A549 (cell line): ENCODE results near the gene KRTAP4-11. TPM values are rescaled to one million over a fixed set of nuclear protein-coding genes. Genes with fewer than 3 reads are reported as not detected.

Experiments used
- ATAC-seq, 2 experiments: fragments of 200-7000 bp in 1 of 2; fragments of >200 bp in 1 of 2; cut with Nextera tagmentation in 1 of 2; cut with Tn5 transposase in 1 of 2; 3 replicates each; pipeline versions ENCODE4 v1.8.0 to v1.9.1; 2018 to 2020; ENCODE audit warnings: mild to moderate bottlenecking in 1 of 2, moderate library complexity in 1 of 2
- CTCF ChIA-PET: fragments of 300-600 bp; sonication (Branson Sonifier 250); formaldehyde crosslinking; extraction: SDS; loops from one replicate; lab custom pipeline; 2021; ENCODE audit warnings: antibody characterized with exemption, inconsistent platforms; lab: Yijun Ruan, JAX
- POLR2A ChIA-PET: fragments of 350-600 bp; formaldehyde crosslinking; extraction: SDS; loops from one replicate; lab custom pipeline; 2021; ENCODE audit warnings: antibody characterized with exemption, inconsistent platforms; lab: Yijun Ruan, JAX
- DNase-seq, 2 experiments: peaks; one replicate each; pipeline versions ENCODE4 v3.0.0 to v3.0.0-alpha.2; 2011 to 2016; ENCODE audit warnings: low read depth in 1 of 2, low spot score in 1 of 2
- FAIRE-seq: peaks from 2 replicates; lab custom pipeline; 2011; peaks lifted over from hg19 to GRCh38; lab: Jason Lieb, UNC
- H3K27ac ChIP-seq, 2 experiments: fragments of >200 bp; sonication (Bioruptor Twin); formaldehyde crosslinking; 3 replicates each; pipeline ENCODE4 v1.5.1; 2016 to 2017
- H3K4me1 ChIP-seq: fragments of >200 bp; sonication (Bioruptor Twin); formaldehyde crosslinking; 3 replicates; pipeline ENCODE4 v1.6.1; 2016
- H3K4me2 ChIP-seq: fragments of >200 bp; sonication (Bioruptor Twin); formaldehyde crosslinking; 3 replicates; pipeline ENCODE4 v1.6.1; 2016
- H3K4me3 ChIP-seq: fragments of >200 bp; sonication (Bioruptor Twin); formaldehyde crosslinking; 3 replicates; pipeline ENCODE4 v1.5.1; 2016
- H3K9me3 ChIP-seq: fragments of >200 bp; sonication (Bioruptor Twin); formaldehyde crosslinking; 3 replicates; pipeline ENCODE4 v1.6.1; 2016
- ATOH8 ChIP-seq: fragments of 250-450 bp; sonication (Bioruptor Pico); IDR thresholded peaks from 2 replicates; pipeline ENCODE4 v1.5.0; 2020; ENCODE audit warnings: low read depth, mild to moderate bottlenecking, moderate library complexity
- BCL3 ChIP-seq: fragments of >200 bp; sonication (Bioruptor Twin); formaldehyde crosslinking; IDR thresholded peaks from 3 replicates; pipeline ENCODE4 v1.6.1; 2016
- CBX2 ChIP-seq: fragments of 200-600 bp; sonication (generic); IDR thresholded peaks from 2 replicates; pipeline ENCODE4 v1.6.1; 2016; ENCODE audit warnings: low read depth, mild to moderate bottlenecking, borderline replicate concordance
- CBX8 ChIP-seq: fragments of 200-600 bp; sonication (generic); IDR thresholded peaks from 2 replicates; pipeline ENCODE4 v1.6.1; 2016
- CHD2 ChIP-seq: fragments of 150-350 bp; IDR thresholded peaks from 2 replicates; pipeline ENCODE4 v1.6.1; 2014; ENCODE audit warnings: low read length; ENCODE audit not compliant: partially characterized antibody
- CHD4 ChIP-seq: fragments of 200-600 bp; sonication (generic); IDR thresholded peaks from 2 replicates; pipeline ENCODE4 v1.6.1; 2016; ENCODE audit warnings: antibody characterized with exemption, mild to moderate bottlenecking, borderline replicate concordance
- EP300 ChIP-seq, 2 experiments: fragments of >200 bp; sonication (Bioruptor Twin); formaldehyde crosslinking; IDR thresholded peaks; 2 replicates in 1 of 2; 3 replicates in 1 of 2; pipeline ENCODE4 v1.6.1; 2016 to 2017
- GATA3 ChIP-seq: IDR thresholded peaks from 2 replicates; pipeline ENCODE4 v1.6.1; 2012; ENCODE audit warnings: borderline replicate concordance
- HEYL ChIP-seq: fragments of 250-450 bp; sonication (Bioruptor Pico); IDR thresholded peaks from 2 replicates; pipeline ENCODE4 v1.8.0; 2021; ENCODE audit warnings: mild to moderate bottlenecking, moderate library complexity
- HMGXB4 ChIP-seq: fragments of 250-450 bp; sonication (Bioruptor Pico); IDR thresholded peaks from 2 replicates; pipeline ENCODE4 v1.5.0; 2021; ENCODE audit warnings: mild to moderate bottlenecking, moderate library complexity, borderline replicate concordance
- HOXA7 ChIP-seq: fragments of 250-450 bp; sonication (Bioruptor Pico); IDR thresholded peaks from 2 replicates; pipeline ENCODE4 v1.5.0; 2020; ENCODE audit warnings: mild to moderate bottlenecking, moderate library complexity
- HOXB13 ChIP-seq: fragments of 250-450 bp; sonication (Bioruptor Pico); IDR thresholded peaks from 2 replicates; pipeline ENCODE4 v1.5.0; 2020; ENCODE audit warnings: low read depth, mild to moderate bottlenecking, moderate library complexity
- JUNB ChIP-seq: fragments of >200 bp; sonication (Bioruptor Twin); formaldehyde crosslinking; IDR thresholded peaks from 2 replicates; pipeline ENCODE4 v1.6.1; 2016
- MAFK ChIP-seq: fragments of 450-650 bp; IDR thresholded peaks from 2 replicates; pipeline ENCODE4 v1.6.1; 2014; ENCODE audit not compliant: partially characterized antibody
- MAX ChIP-seq: IDR thresholded peaks from 2 replicates; pipeline ENCODE4 v1.6.1; 2012
- MAZ ChIP-seq: fragments of 150-350 bp; IDR thresholded peaks from 2 replicates; pipeline ENCODE4 v1.6.1; 2014; ENCODE audit warnings: antibody characterized with exemption, low read depth, low read length, borderline replicate concordance
- NFE2L2 ChIP-seq: fragments of 150-350 bp; conservative IDR thresholded peaks from 2 replicates; pipeline ENCODE4 v1.6.1; 2014; ENCODE audit warnings: low read length
- RFX5 ChIP-seq: fragments of 450-650 bp; IDR thresholded peaks from 2 replicates; pipeline ENCODE4 v1.7.1; 2014; ENCODE audit warnings: antibody characterized with exemption, mild to moderate bottlenecking, moderate library complexity
- RNF2 ChIP-seq: fragments of 200-600 bp; sonication (generic); IDR thresholded peaks from 2 replicates; pipeline ENCODE4 v1.6.1; 2016; ENCODE audit warnings: low read depth, mild to moderate bottlenecking, antibody characterized with exemption, moderate library complexity, borderline replicate concordance
- SMC3 ChIP-seq: fragments of >200 bp; sonication (Bioruptor Twin); formaldehyde crosslinking; IDR thresholded peaks from 3 replicates; pipeline ENCODE4 v1.6.1; 2018; ENCODE audit warnings: inconsistent platforms
- ZFP36 ChIP-seq: fragments of 450-650 bp; IDR thresholded peaks from 2 replicates; pipeline ENCODE4 v1.6.1; 2014; ENCODE audit warnings: borderline replicate concordance; ENCODE audit not compliant: partially characterized antibody
- ZSCAN20 ChIP-seq: fragments of 250-450 bp; sonication (Bioruptor Pico); IDR thresholded peaks from 2 replicates; pipeline ENCODE4 v1.8.0; 2022; ENCODE audit warnings: mild to moderate bottlenecking, moderate library complexity
- WGBS: methylation state at CpG from one replicate; pipeline ENCODE4 v1.1.6; 2017; ENCODE audit errors: missing lambda C conversion rate; 5-methylcytosine and 5-hydroxymethylcytosine counted together
- polyA plus RNA-seq, 4 experiments: library from polyadenylated mRNA; depleted of rRNA in 3 of 4; stranded (reverse); fragments of >200 nt; fragmentation: RNase III in 1 of 4; extraction: RNeasy Plus Mini Kit Qiagen cat#74134 plus additional on column Dnase treatment in 1 of 4; gene quantifications; 2 replicates in 3 of 4; 3 replicates in 1 of 4; pipeline ENCODE4 v1.2.3, GENCODE V29; 2011 to 2017
- TF ChIP-seq, protein P1 (sequence below): fragments of >200 bp; sonication (Bioruptor Twin); formaldehyde crosslinking; IDR thresholded peaks from 3 replicates; pipeline ENCODE4 v1.5.1; 2016

KRTAP4-11 gene
- polyA plus RNA-seq, 2 of the 4 experiments (the other 2 are of a cell fraction) = not detected

DNA sequence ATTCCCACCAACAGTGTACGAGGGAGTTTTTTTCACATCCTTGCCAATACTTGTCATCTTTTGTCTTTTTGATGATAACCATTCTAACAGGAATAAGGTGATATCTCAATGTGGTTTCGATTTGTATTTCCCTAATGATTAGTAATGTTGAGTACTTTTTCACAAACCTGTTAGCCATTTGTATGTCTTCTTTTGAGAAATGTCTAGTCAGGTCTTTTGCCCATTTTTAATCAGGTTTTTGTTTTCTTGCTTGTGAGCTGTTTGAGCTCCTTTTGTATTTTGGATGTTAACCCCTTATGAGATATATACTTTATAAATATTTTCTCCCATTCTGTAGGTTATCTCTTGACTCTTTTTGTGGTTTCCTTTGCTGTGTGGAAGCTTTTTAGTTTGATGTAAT, 33.4 kb upstream of the KRTAP4-11 start:
- Histone ChIP-seq H3K4me3 (no peak overlapping the region), H3K27ac (no peak overlapping the region), H3K9me3 (no peaks in the 10 kb centered on the region), H3K4me2 (no peak overlapping the region), H3K4me1 (no peaks in the 10 kb centered on the region)
- TF ChIP-seq HMGXB4 (CRISPR knock-in tag) (no peak), ZFP36 (no peak), BCL3 (no peak), MAFK (peak; percentile 71), JUNB (no peak), MAZ (no peak), MAX (no peak)
- ChIA-PET POLR2A (no interaction called here), CTCF (no interaction called here)
- FAIRE-seq (peak; percentile 46), ATAC-seq (no peak), DNase-seq (no peak)
- WGBS = 35% methylated on average over 2 of the region's 2 CpGs

DNA sequence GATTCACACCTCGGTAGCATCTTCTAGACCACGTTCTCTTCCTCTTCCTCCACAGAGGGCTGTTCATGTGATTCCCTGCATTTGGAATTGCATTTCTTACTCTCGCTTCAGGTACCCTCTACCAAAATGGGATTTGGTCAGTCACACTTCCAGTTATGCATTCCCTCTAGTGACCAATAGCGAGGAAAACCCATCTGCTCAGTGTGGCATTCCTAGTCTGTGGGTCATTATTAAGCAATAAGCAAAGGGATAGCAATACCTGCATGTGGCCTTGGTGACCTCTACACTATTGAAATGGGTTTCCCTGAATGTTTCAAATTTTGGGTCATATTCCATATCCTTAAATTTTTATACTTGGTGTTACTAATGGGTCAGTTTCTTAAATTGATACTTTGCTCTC, 31.9 kb upstream of the KRTAP4-11 start:
- no peak overlapping the region for H3K4me3 ChIP-seq
- CTCF ChIA-PET = interaction anchor here (0.7 kb wide), 1 partner anchor 381 kb away, joined by 3 read pairs; no protein-coding TSS in a partner anchor
- H3K4me2 ChIP-seq = no peak overlapping the region
- FAIRE-seq (peak; percentile 18), ATAC-seq (no peak), DNase-seq (no peak)
- no peak overlapping the region for H3K27ac ChIP-seq
- 78% methylated on average over 4 of the region's 4 CpGs for WGBS
- H3K9me3 ChIP-seq = no peaks in the 10 kb centered on the region
- TF ChIP-seq HEYL = no peak
- TF ChIP-seq, protein P1, sequence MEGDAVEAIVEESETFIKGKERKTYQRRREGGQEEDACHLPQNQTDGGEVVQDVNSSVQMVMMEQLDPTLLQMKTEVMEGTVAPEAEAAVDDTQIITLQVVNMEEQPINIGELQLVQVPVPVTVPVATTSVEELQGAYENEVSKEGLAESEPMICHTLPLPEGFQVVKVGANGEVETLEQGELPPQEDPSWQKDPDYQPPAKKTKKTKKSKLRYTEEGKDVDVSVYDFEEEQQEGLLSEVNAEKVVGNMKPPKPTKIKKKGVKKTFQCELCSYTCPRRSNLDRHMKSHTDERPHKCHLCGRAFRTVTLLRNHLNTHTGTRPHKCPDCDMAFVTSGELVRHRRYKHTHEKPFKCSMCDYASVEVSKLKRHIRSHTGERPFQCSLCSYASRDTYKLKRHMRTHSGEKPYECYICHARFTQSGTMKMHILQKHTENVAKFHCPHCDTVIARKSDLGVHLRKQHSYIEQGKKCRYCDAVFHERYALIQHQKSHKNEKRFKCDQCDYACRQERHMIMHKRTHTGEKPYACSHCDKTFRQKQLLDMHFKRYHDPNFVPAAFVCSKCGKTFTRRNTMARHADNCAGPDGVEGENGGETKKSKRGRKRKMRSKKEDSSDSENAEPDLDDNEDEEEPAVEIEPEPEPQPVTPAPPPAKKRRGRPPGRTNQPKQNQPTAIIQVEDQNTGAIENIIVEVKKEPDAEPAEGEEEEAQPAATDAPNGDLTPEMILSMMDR = no peak
- no peak for TF ChIP-seq RNF2
- no peak for TF ChIP-seq CHD4
- TF ChIP-seq MAZ = no peak
- no peak for TF ChIP-seq MAX
- no peak for TF ChIP-seq GATA3
- TF ChIP-seq ZSCAN20 (CRISPR knock-in tag) = no peak
- TF ChIP-seq NFE2L2 = no peak
- no peak for TF ChIP-seq CBX8
- no peak for TF ChIP-seq HOXB13
- TF ChIP-seq ATOH8 (CRISPR knock-in tag) = no peak
- no peak for TF ChIP-seq EP300 (IDR thresholded peaks at IDR 0.05)
- TF ChIP-seq HOXA7 = no peak
- TF ChIP-seq SMC3 = no peak
- no peak for TF ChIP-seq RFX5
- TF ChIP-seq CHD2 = no peak
- TF ChIP-seq CBX2 = no peak
- TF ChIP-seq, all 56 proteins: peak for 0
- no peaks in the 10 kb centered on the region for H3K4me1 ChIP-seq
- POLR2A ChIA-PET = no interaction called here
